ENCODE data around the gene WNT6. TPM values are rescaled to one million over a fixed set of nuclear protein-coding genes. Genes with fewer than 3 reads are reported as not detected.

Gene WNT6
- total RNA-seq, 1 experiment from 2014 or later, result not detected

- intact Hi-C loops (cut with micrococcal nuclease), result no loop called here
- H3K9me3 ChIP-seq (ENCODE audit: low read length), result no peaks in the 10 kb centered on the region
- no peaks in the 10 kb centered on the region for H3K4me1 ChIP-seq (ENCODE audit: insufficient read depth, low read length)
- no peak overlapping the region for H3K27ac ChIP-seq (ENCODE audit: low read length)
- H3K27me3 ChIP-seq (ENCODE audit: low read length), result no peaks in the 10 kb centered on the region
- ATAC-seq (no peak), DNase-seq (no peak)
- no peaks in the 10 kb centered on the region for H3K79me2 ChIP-seq (ENCODE audit: low read length)
- TF ChIP-seq EZH2phosphoT487 (IDR thresholded peaks at IDR 0.05; ENCODE audit: borderline replicate concordance, low read length), result no peak
- TF ChIP-seq CTCF (conservative IDR thresholded peaks at IDR 0.05; ENCODE audit: low read depth, low read length), result no peak
- no peak for TF ChIP-seq EZH2 (IDR thresholded peaks at IDR 0.05; ENCODE audit: low read length, unreplicated experiment)
- no peak overlapping the region for H3K4me3 ChIP-seq (ENCODE audit: low read length)
- H3K4me2 ChIP-seq (ENCODE audit: low read length), result no peak overlapping the region
- H4K20me1 ChIP-seq (ENCODE audit: low read length), result no peaks in the 10 kb centered on the region
- H3K36me3 ChIP-seq (ENCODE audit: low read depth, low read length), result no peaks in the 10 kb centered on the region
- H3K9ac ChIP-seq (ENCODE audit: low read length), result no peak overlapping the region
- H2AFZ ChIP-seq (ENCODE audit: low read length), result no peak overlapping the region
- H3F3A ChIP-seq (ENCODE audit: low read length, unreplicated experiment), result no peaks in the 10 kb centered on the region
- CTCF ChIA-PET, result no interaction called here
- POLR2A ChIA-PET (ENCODE audit: unreplicated experiment), result no interaction called here
- H3K9me2 ChIP-seq (replicated peaks; ENCODE audit: low read length), result no peaks in the 10 kb centered on the region
- BruUV-seq (replicated peaks), result no TSS peak
Measured at GRCh38 chr2:218812096-218812815, 47.3 kb upstream of the WNT6 start.

DNA sequence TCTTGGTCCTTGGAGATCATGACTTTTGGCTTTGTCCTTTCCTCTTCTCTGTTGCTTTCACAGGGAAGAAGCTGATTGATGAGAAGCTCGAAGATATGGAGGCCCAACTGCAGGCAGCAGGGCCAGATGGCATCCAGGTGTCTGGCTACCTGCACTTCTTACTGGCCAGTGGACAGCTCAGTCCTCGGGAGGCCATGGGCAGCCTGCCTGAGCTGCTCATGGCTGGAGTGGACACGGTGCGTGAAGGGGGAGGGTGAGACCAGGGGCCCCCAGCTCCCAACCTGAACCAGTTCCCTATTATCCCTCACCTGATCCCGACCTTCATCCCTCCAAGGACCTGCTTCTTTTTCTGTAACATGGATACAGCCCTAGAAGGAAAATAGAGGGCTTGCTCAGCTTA, 46.7 kb upstream of the WNT6 start:
- ATAC-seq, result no peak
- Histone ChIP-seq H2AFZ (ENCODE audit: low read length) (no peak overlapping the region), H3K4me1 (ENCODE audit: insufficient read depth, low read length) (no peaks in the 10 kb centered on the region), H3K27me3 (ENCODE audit: low read length) (no peaks in the 10 kb centered on the region), H3F3A (ENCODE audit: low read length, unreplicated experiment) (no peaks in the 10 kb centered on the region), H4K20me1 (ENCODE audit: low read length) (no peaks in the 10 kb centered on the region), H3K36me3 (ENCODE audit: low read depth, low read length) (no peaks in the 10 kb centered on the region), H3K9me3 (ENCODE audit: low read length) (no peaks in the 10 kb centered on the region), H3K9ac (ENCODE audit: low read length) (no peak overlapping the region), H3K4me3 (ENCODE audit: low read length) (no peak overlapping the region), H3K9me2 (replicated peaks; ENCODE audit: low read length) (no peaks in the 10 kb centered on the region), H3K4me2 (ENCODE audit: low read length) (no peak overlapping the region), H3K27ac (ENCODE audit: low read length) (no peak overlapping the region), H3K79me2 (ENCODE audit: low read length) (no peaks in the 10 kb centered on the region)
- ChIA-PET CTCF (no interaction called here), POLR2A (ENCODE audit: unreplicated experiment) (no interaction called here)
- no peak for TF ChIP-seq EZH2 (IDR thresholded peaks at IDR 0.05; ENCODE audit: low read length, unreplicated experiment)
- no peak for TF ChIP-seq EZH2phosphoT487 (IDR thresholded peaks at IDR 0.05; ENCODE audit: borderline replicate concordance, low read length)
- no peak for TF ChIP-seq CTCF (conservative IDR thresholded peaks at IDR 0.05; ENCODE audit: low read depth, low read length)
- no TSS peak for BruUV-seq (replicated peaks)
- no peak for DNase-seq
- intact Hi-C loops (cut with micrococcal nuclease), result no loop called here

DNA sequence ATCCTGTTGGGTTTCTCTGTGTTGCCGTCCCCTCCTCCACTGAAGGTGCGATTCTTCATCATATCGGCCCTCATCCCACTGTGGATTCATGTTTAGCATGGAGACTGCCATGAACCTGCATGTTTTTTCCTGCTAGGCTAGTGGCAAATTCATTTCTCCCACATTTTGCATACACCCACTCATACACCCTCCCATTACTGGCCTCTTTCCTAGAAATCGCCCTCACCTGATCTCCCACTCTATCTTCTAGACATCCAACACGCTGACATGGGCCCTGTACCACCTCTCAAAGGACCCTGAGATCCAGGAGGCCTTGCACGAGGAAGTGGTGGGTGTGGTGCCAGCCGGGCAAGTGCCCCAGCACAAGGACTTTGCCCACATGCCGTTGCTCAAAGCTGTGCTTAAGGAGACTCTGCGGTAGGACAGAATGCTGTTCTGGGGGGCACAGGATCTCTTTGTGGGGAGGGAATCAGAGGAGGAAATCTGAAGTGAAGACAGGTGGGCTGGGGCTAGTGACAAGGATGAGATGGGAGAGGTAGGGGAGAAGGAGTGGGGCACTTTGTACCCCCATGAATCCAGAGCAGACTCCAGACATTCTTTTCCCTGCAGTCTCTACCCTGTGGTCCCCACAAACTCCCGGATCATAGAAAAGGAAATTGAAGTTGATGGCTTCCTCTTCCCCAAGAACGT, 45.7 kb upstream of the WNT6 start:
- Histone ChIP-seq H3K36me3 (ENCODE audit: low read depth, low read length) (no peaks in the 10 kb centered on the region), H3F3A (ENCODE audit: low read length, unreplicated experiment) (no peaks in the 10 kb centered on the region), H3K9ac (ENCODE audit: low read length) (no peak overlapping the region), H3K4me1 (ENCODE audit: insufficient read depth, low read length) (no peaks in the 10 kb centered on the region), H3K4me3 (ENCODE audit: low read length) (no peak overlapping the region), H3K4me2 (ENCODE audit: low read length) (no peak overlapping the region), H3K27me3 (ENCODE audit: low read length) (no peaks in the 10 kb centered on the region), H3K9me2 (replicated peaks; ENCODE audit: low read length) (no peaks in the 10 kb centered on the region), H3K27ac (ENCODE audit: low read length) (no peak overlapping the region), H4K20me1 (ENCODE audit: low read length) (no peaks in the 10 kb centered on the region), H2AFZ (ENCODE audit: low read length) (no peak overlapping the region), H3K79me2 (ENCODE audit: low read length) (no peaks in the 10 kb centered on the region), H3K9me3 (ENCODE audit: low read length) (no peaks in the 10 kb centered on the region)
- ATAC-seq (no peak), DNase-seq (no peak)
- TF ChIP-seq CTCF (conservative IDR thresholded peaks at IDR 0.05; ENCODE audit: low read depth, low read length) (no peak), EZH2 (IDR thresholded peaks at IDR 0.05; ENCODE audit: low read length, unreplicated experiment) (no peak), EZH2phosphoT487 (IDR thresholded peaks at IDR 0.05; ENCODE audit: borderline replicate concordance, low read length) (no peak)
- CTCF ChIA-PET, result no interaction called here
- intact Hi-C loops (cut with micrococcal nuclease), result no loop called here
- BruUV-seq (replicated peaks), result no TSS peak
- POLR2A ChIA-PET (ENCODE audit: unreplicated experiment), result no interaction called here

All from PC-3 (cell line).